Lung (tissue), 12 donors: Measurements from ENCODE around the gene ASIC2. TPM values are rescaled to one million over a fixed set of nuclear protein-coding genes. Genes with fewer than 3 reads are reported as not detected.

Experiments
- ATAC-seq: fragments of 200-7000 bp; cut with Tn5 transposase; one replicate; pipeline ENCODE4 v1.9.1; 2020; ENCODE audit warnings: moderate number of reproducible peaks; ENCODE audit not compliant: insufficient read depth, low FRiP score
- DNase-seq, 3 donors: peaks; one replicate each; pipeline ENCODE4 v3.0.0-alpha.2; 2013 to 2017
- H3K27ac ChIP-seq, 2 donors: one replicate each; pipeline ENCODE4 v1.5.1; 2013; ENCODE audit warnings: mild to moderate bottlenecking in 2 of 2, moderate library complexity in 2 of 2, control low read depth in 1 of 2, inconsistent platforms in 1 of 2, low read depth in 1 of 2, low read length in 1 of 2
- H3K27me3 ChIP-seq, 3 donors: one replicate each; pipeline ENCODE4 v1.5.1; 2013; ENCODE audit warnings: low read length in 2 of 3; ENCODE audit not compliant: control insufficient read depth in 3 of 3, insufficient read depth in 3 of 3
- H3K36me3 ChIP-seq, 4 donors: one replicate each; pipeline ENCODE4 v1.5.1; 2013; ENCODE audit warnings: low read length in 4 of 4, mild to moderate bottlenecking in 1 of 4, moderate library complexity in 1 of 4; ENCODE audit not compliant: control insufficient read depth in 4 of 4, insufficient read depth in 4 of 4
- H3K4me1 ChIP-seq, 5 donors: one replicate each; pipeline ENCODE4 v1.5.1; 2013; ENCODE audit warnings: low read length in 5 of 5, mild to moderate bottlenecking in 2 of 5, moderate library complexity in 1 of 5; ENCODE audit not compliant: control insufficient read depth in 5 of 5, insufficient read depth in 5 of 5
- H3K4me3 ChIP-seq: one replicate; pipeline ENCODE4 v1.5.1; 2013; ENCODE audit warnings: mild to moderate bottlenecking, control low read depth, moderate library complexity
- H3K9ac ChIP-seq, 2 donors: one replicate each; pipeline ENCODE4 v1.5.1; 2013; ENCODE audit warnings: low read length in 2 of 2, control low read depth in 1 of 2; ENCODE audit not compliant: insufficient read depth in 1 of 2
- H3K9me3 ChIP-seq, 4 donors: one replicate each; pipeline ENCODE4 v1.5.1; 2013; ENCODE audit warnings: low read length in 3 of 4, mild to moderate bottlenecking in 1 of 4, moderate library complexity in 1 of 4; ENCODE audit not compliant: control insufficient read depth in 4 of 4, insufficient read depth in 3 of 4
- CTCF ChIP-seq: IDR thresholded peaks from 2 replicates; pipeline ENCODE4 v1.5.1; 2012; ENCODE audit warnings: mild to moderate bottlenecking; ENCODE audit errors: control extremely low read depth, extremely low read depth
- WGBS, 2 donors: extraction: QIAGEN DNeasy Blood & Tissue Kit; methylation state at CpG; one replicate each; pipeline ENCODE4 v1.1.7; 2013; 5-methylcytosine and 5-hydroxymethylcytosine counted together
- polyA plus RNA-seq, 2 donors: library from polyadenylated mRNA; stranded (reverse); fragments of 200-250 nt; gene quantifications; one replicate each; pipeline ENCODE4 v1.2.1, GENCODE V29; 2013
- total RNA-seq, 2 donors: library from RNA; depleted of rRNA in 1 of 2; stranded (reverse); fragments of >200 nt in 1 of 2; gene quantifications; one replicate each; pipeline ENCODE4 v1.2.1, GENCODE V29; 2014 to 2021
- donor health status: control.
- donor health status: control.
- donor health status: Bipolar disorder and iron deficiency.
- donor health status: healthy.
- donor health status: DM: yes; HTN: yes; CAD: no.

ASIC2 gene
- total and polyA plus RNA-seq, 4 donors: 0.03 to 0.28 (median 0.14) TPM; not detected in 1

GRCh38 chr17:33012522-33013033 lies 280.5 kb downstream of the ASIC2 start:
- ATAC-seq: peak; percentile 44

DNA sequence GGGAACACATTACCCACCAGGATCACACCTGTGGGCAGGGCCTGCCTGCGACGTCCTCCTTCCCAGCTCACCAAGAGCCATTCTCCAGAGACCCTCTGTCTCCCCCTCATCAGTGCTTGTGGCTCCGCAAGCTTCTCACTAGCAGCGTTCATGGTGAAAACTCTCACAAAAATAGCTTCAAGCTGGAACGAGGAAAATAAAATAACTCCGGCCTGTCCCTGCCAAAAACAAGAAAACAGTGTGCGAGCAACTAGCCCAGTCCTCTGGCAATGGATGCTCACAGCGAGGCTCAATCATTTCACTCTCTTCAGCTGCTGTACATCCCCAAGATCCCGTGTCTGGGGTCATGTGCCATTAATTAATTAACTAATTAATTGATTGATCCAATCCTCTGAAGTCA lies 283.5 kb downstream of the ASIC2 start:
- H3K27ac ChIP-seq: no peak overlapping the region
- H3K9ac ChIP-seq: no peak overlapping the region
- TF ChIP-seq CTCF: no peak
- H3K27me3 ChIP-seq: no peaks in the 10 kb centered on the region
- DNase-seq: no peak
- H3K36me3 ChIP-seq: no peaks in the 10 kb centered on the region
- ATAC-seq: no peak
- H3K4me3 ChIP-seq: no peak overlapping the region
- peaks cover 0 to 7% (median 0%) of the 10 kb centered on the region in 5 donors for H3K4me1 ChIP-seq
- H3K9me3 ChIP-seq: no peaks in the 10 kb centered on the region
- 89% methylated on average over 9 of the region's 9 CpGs for WGBS, 2 donors

More at GRCh38 chr17:33012522-33013033, 280.5 kb downstream of the ASIC2 start:
- H3K9me3 ChIP-seq: peaks cover 0 to 2% (median 0%) of the 10 kb centered on the region in 4 donors
- peaks cover 0 to 17% (median 0%) of the 10 kb centered on the region in 5 donors for H3K4me1 ChIP-seq
- H3K27me3 ChIP-seq: no peaks in the 10 kb centered on the region
- H3K9ac ChIP-seq: no peak overlapping the region
- DNase-seq: peak in 2 of 3 donors; percentile 8 to 19
- H3K36me3 ChIP-seq: no peaks in the 10 kb centered on the region
- WGBS, 2 donors: 66 to 90% methylated on average over 8 of the region's 8 CpGs
- no peak overlapping the region for H3K4me3 ChIP-seq
- TF ChIP-seq CTCF: no peak
- H3K27ac ChIP-seq: no peak overlapping the region

DNA sequence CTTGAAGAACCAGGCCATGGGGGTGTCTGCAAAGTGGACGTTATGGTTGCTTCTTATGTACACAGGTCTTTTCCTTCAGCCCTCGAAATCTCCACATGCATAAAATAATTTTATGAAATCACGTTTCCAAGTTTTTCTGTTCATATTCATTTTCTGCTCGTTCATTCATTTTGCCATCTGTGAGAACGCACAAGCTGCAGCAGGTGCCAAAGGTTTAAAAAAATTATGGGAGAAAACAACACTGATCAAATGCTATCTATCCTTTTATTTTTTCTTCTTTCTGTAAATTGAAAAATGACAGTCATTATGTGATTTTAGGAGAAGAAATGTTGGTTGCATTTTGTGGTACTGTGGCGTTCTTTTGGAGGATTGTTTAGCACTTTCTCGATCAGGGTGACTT lies 285.9 kb downstream of the ASIC2 start:
- Histone ChIP-seq H3K27ac (no peak overlapping the region), H3K9ac (no peak overlapping the region), H3K27me3 (no peaks in the 10 kb centered on the region), H3K4me3 (no peak overlapping the region), H3K9me3 (no peaks in the 10 kb centered on the region), H3K36me3 (no peaks in the 10 kb centered on the region), H3K4me1 (no peaks in the 10 kb centered on the region)
- TF ChIP-seq CTCF: no peak
- 81 to 92% methylated on average over 7 of the region's 7 CpGs for WGBS, 2 donors
- ATAC-seq: no peak
- no peak for DNase-seq

GRCh38 chr17:33002246-33002645 lies 290.8 kb downstream of the ASIC2 start:
- WGBS, 2 donors: 84 to 91% methylated on average over 6 of the region's 6 CpGs
- Histone ChIP-seq H3K36me3 (no peaks in the 10 kb centered on the region), H3K27me3 (peaks cover 0 to 4% (median 0%) of the 10 kb centered on the region in 3 donors), H3K4me3 (no peak overlapping the region), H3K4me1 (peaks cover 0 to 4% (median 2%) of the 10 kb centered on the region in 5 donors), H3K9ac (no peak overlapping the region), H3K27ac (no peak overlapping the region), H3K9me3 (no peaks in the 10 kb centered on the region)
- no peak for ATAC-seq
- no peak for TF ChIP-seq CTCF
- DNase-seq: no peak
